Medulla oblongata (tissue), 1 donor: ENCODE measurements around the gene CD74.

Source experiments
- DNase-seq: peaks from one replicate; pipeline ENCODE4 v3.0.0-alpha.2; 2015; ENCODE audit errors: extremely low spot score

Gene CD74

DNA sequence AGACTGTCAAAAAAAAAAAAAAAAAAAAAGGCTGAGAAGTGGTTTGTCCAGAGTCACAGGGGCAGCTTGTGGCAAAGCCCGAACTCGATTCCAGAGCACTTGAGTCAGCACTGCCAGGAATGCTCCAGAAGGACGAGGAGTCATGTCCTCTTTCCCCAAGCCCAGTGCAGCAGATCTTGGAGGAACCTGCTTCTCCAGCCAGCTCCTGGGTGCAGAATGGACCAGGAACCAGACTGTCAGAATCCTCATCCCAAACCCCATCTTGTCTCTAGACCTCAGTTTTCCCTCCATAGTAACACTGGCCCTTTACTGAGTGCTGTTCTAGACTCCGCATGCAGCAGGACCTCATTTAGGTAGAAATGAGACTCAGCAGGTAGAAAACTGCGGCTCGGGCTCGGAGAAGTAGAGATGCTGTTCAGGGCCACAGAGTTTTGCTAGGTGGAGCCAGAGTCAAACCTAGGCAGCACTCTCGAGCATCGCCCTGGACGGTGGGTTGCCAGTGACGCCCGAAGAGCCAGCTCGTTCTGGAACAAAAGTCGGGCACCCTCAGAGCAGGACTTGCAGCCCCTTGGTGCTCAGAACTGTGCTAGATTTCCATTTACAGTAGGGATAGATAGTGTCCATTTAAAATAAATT, 15.4 kb downstream of the CD74 start:
- DNase-seq: no peak

DNA sequence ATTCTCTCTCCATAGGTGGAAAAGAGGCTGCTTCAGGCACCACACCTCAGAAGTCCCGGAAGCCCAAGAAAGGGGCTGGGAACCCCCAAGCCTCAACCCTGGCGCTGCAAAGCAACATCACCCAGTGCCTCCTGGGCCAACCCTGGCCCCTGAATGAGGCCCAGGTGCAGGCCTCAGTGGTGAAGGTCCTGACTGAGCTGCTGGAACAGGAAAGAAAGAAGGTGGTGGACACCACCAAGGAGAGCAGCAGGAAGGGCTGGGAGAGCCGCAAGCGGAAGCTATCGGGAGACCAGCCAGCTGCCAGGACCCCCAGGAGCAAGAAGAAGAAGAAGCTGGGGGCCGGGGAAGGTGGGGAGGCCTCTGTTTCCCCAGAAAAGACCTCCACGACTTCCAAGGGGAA, 16.4 kb downstream of the CD74 start:
- no peak for DNase-seq

- DNase-seq: no peak
Observed at GRCh38 chr5:150395688-150395975, 17.1 kb downstream of the CD74 start.

DNA sequence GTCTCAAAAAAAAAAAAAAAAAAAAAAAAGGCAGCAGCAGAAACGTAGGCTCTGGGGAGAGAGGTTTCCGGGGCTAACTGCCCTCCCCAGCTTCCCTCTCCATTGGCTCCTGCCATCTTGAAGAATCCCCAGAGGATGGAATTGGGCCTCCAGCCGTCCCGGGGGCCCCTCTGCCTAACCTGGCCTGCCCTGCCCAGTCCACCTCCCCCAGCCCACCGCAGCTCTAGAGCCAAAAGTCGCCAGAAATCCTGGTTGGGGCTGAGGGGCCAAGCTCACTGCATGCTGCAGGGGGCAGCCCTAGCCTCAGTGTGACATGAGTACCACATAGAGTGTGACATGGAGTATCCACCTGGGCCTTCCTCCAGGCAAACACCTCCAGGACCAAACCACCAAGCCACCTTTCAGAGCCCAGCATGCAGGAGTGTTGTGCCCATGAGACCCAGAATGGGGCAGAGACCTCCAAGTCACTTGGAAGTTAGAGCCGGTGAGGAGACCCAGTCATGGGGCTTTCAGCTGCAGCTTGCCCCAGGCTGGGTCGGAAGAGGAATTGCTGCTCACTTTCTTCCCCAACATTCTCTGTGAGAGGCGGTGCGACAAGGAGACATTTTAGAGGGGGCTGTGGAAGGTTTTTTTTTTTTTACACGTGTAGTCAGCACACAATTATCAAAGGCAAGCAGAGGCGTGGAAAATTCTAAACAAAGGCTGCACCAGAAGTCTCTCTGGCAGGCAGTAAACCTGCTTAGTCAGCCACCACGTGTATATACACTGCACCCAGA, 17.6 kb downstream of the CD74 start:
- DNase-seq: no peak

DNA sequence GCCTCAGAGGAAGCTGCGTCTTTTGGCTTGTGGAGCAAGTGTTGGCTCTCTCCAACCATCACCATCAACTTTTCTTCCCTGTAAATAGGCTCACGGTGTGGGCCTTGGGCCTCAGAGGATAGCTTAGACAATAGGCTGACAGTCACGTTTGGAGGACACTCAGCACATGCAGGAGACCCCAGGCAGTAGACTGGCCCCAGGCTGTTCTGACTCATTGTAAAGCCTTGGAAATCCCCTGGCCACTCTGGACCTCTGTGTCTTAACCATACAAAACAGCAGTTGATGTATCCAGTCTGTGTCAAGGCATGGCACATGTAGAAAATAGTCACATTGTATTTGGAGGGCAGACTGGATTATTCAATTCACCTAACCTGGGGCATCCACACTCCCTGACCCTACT, 18.6 kb downstream of the CD74 start:
- DNase-seq: no peak

GRCh38 chr5:150393096-150393645, 19.5 kb downstream of the CD74 start:
- DNase-seq: no peak

- no peak for DNase-seq
Observed at GRCh38 chr5:150392680-150393079, 20.0 kb downstream of the CD74 start.

GRCh38 chr5:150391986-150392385, 20.7 kb downstream of the CD74 start:
- DNase-seq: no peak

DNA sequence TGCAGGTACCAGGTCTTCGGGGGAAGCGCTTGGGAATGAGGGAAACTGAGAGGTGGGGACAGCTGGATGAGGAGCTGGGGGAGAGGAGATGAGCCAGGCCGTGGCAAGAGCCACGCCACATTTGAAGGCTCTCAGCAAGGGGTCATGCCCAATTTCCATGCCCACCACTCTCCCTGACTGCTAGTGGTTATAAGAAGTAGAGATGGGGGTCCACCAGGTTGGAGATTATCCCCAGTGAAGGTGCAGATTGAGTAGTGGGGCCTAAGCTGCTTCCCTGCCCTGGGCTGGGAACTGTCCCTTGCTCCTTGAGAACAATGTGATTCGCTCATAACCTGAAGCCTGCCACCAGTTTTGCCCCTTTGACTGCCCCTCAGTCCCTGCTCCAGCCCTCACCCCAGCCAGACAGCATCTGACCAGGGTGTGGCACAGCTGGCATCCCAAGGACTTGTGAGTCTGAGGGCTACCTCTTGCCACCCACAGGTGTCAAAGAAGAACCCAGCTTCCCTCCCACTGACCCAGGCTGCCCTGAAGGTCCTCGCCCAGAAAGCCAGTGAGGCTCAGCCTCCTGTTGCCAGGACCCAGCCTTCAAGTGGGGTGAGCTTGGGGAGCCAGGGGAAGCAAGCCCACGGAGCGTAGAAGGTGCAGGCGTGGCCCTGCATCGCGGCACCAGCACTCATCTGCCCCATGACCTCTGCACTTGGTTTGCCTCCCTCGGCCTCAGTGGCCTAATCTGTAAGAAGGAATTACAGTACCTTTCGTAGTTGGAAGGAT, 21.5 kb downstream of the CD74 start:
- DNase-seq: no peak

GRCh38 chr5:150389531-150390266, 23.0 kb downstream of the CD74 start:
- no peak for DNase-seq

DNA sequence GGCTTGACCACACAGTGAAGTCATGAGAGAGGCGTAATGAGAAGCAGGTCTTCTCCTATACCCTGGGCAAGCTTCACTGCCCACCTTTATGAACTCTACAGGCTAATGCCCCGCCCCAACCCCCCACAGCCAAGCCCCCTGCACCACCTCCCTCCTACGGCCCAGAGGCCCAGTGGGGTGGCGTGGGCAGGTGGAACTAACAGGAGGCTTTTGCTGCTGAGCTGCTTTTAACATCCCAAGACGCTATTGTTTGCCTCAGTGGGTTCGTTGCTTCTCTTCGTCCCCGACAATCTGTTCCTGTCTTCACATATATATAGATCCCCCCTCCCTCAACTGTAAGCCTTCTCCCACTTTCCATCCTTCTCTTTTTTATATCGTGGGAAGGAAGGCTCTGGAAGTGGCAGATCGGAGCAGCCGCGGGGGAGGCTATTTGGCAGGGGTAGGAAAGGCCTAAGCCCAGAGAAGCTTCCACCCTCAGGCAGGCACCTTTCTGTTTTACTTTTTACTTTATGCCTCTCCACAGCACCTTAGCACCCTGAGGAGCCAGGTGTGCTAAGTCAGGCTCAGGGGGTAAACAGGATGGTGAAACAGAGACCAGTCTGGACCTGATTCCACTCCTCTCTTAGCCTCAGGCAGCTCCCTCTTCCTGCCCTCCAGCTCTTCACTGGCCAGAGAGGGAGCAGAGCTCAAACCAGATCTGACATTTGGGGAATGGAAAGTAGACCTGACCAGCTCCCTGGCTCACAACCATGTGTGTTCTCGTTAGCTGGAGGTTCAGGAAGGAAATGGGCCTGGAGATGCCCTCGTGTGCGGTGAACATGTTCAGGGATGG, 26.5 kb downstream of the CD74 start:
- no peak for DNase-seq

DNA sequence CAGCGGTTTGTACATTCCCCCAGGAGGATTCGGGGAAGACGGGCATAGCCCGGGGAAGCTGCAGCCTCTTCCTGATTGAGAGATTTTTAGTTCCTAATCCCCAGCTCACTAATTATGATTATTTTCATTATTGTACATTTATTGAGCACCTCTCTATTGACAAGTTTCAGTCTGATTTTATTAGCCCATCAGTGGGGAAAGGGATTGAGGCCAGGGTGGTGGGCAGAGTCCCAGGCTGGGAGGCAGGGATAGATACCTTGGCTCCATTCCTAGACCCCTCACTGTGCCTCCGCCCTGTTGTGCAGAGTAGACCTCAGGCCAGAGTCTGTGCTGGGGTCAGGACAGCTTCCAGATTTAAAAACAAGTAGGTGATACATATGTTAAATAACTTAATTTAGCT, 28.0 kb downstream of the CD74 start:
- DNase-seq: no peak

DNA sequence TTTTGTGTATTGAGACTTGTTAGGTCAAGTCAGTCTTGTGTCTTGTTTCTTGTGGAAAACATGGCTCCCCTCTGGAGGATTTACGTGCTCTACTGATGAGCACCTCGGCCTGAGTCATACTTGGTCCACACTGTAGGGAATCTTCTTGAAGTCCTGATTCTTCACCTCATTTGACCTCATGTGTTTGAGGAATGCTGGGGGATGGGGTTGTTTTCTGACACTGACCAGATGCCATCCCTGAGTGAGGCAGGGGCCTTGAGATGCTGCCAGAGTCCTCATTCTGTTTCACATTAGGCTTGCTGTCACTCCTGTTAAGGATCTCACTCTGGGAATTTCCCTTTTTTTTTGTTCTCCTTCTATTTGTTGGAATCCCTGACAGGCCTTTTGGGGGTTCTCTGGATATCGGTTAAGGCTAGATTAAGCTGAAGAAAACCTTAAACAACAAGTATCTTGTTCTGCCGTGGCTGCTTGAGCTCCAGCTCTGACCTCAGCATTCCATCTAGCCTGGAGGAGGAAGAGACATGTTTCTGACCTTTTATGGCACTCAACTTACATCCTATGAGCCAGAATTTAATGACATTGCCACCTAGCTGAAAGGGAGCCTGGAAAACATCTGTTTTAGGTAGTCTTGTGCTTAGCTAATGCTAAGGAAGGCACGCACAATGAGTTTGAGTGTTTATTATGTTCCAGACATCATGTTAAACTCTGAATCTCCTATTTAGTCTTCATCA, 34.6 kb downstream of the CD74 start:
- no peak for DNase-seq

- no peak for DNase-seq
Observed at GRCh38 chr5:150376799-150377771, 35.6 kb downstream of the CD74 start.

DNA sequence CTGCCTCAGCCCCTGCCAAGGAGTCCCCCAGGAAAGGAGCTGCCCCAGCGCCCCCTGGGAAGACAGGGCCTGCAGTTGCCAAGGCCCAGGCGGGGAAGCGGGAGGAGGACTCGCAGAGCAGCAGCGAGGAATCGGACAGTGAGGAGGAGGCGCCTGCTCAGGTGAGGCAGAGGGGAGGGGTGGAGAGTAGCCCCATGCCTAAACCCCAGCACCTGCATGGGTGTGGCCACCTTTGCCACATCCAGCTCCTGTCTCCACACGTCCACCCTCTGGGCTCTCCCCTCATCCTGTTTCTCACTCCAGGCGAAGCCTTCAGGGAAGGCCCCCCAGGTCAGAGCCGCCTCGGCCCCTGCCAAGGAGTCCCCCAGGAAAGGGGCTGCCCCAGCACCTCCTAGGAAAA, 38.1 kb downstream of the CD74 start:
- no peak for DNase-seq

DNA sequence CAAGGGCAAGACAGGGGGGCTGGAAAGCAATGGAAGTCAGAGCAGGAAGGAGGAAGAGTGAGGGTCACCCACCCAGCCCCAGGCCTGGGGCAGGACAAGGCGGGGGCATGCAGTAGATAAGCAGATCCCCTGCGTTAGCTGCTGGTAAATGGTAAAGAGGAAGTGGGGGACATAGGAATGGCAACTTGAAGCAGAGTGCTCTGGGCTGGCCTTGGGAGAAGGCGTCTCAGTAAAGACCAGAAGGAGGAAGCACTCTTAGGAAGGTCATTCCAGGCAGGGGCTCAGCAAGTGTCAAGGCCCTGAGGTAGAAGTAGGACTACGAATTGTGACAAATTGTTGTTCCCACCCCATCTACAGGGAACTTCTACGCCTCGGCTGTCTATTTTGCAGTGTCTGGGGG, 40.1 kb downstream of the CD74 start:
- no peak for DNase-seq

- DNase-seq: no peak
Observed at GRCh38 chr5:150368526-150368925, 44.2 kb downstream of the CD74 start.

DNA sequence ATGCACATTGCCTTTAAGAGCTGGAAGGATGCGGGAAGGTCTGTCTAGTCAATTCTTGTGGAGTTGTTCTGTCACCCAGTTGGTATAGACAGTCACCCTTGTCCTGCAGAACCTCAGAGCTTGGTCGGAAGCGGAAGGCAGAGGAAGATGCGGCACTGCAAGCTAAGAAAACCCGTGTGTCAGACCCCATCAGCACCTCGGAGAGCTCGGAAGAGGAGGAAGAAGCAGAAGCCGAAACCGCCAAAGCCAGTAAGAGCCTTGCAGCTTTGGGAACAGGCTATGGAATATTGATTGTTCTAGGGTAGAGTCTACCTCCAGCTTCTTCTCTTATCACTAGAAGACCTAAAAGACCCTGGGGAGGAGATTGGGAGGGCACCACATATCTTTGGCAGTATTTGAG, 48.7 kb downstream of the CD74 start:
- DNase-seq: no peak

GRCh38 chr5:150363185-150363584, 49.5 kb downstream of the CD74 start:
- DNase-seq: no peak
